GM23338 (cell line): ENCODE measurements around the gene PDP2. TPM values are rescaled to one million over a fixed set of nuclear protein-coding genes. Genes with fewer than 3 reads are reported as not detected.

Experiments
- ATAC-seq: fragments of 200-7000 bp; cut with Tn5 transposase; 3 replicates; pipeline ENCODE4 v1.9.1; 2020
- DNase-seq: peaks from one replicate; pipeline ENCODE4 v3.0.0-alpha.2; 2015; ENCODE audit warnings: low spot score
- H2AFZ ChIP-seq: fragments of 200-600 bp; sonication (generic); 2 replicates; pipeline ENCODE4 v1.8.0; 2016; ENCODE audit warnings: antibody characterized with exemption, mild to moderate bottlenecking, moderate library complexity
- H3F3A ChIP-seq: fragments of 200-600 bp; sonication (generic); replicated peaks from 2 replicates; pipeline ENCODE4 v1.8.0; 2017; ENCODE audit warnings: antibody characterized with exemption, mixed run types, low read depth
- H3K27ac ChIP-seq: fragments of 200-600 bp; sonication (generic); 2 replicates; pipeline ENCODE4 v1.6.1; 2016; ENCODE audit warnings: low read depth
- H3K27me3 ChIP-seq: fragments of 200-600 bp; sonication (generic); 2 replicates; pipeline ENCODE4 v1.8.0; 2016; ENCODE audit warnings: mild to moderate bottlenecking, mixed run types, moderate library complexity; ENCODE audit not compliant: insufficient read depth
- H3K36me3 ChIP-seq: fragments of 200-600 bp; sonication (generic); 2 replicates; pipeline ENCODE4 v1.8.0; 2016; ENCODE audit warnings: mild to moderate bottlenecking; ENCODE audit not compliant: insufficient read depth
- H3K4me1 ChIP-seq: fragments of 200-600 bp; sonication (generic); 2 replicates; pipeline ENCODE4 v1.8.0; 2016; ENCODE audit warnings: mild to moderate bottlenecking, moderate library complexity; ENCODE audit not compliant: insufficient read depth
- H3K4me2 ChIP-seq: fragments of 200-600 bp; sonication (generic); 2 replicates; pipeline ENCODE4 v1.7.1; 2017; ENCODE audit warnings: mixed run types
- H3K4me3 ChIP-seq: fragments of 200-600 bp; sonication (generic); 2 replicates; pipeline ENCODE4 v1.6.1; 2016; ENCODE audit warnings: mixed run types
- H3K79me2 ChIP-seq: fragments of 200-600 bp; sonication (generic); replicated peaks from 2 replicates; pipeline ENCODE4 v1.8.0; 2017; ENCODE audit warnings: mild to moderate bottlenecking; ENCODE audit not compliant: insufficient read depth
- H3K9me2 ChIP-seq: fragments of 200-600 bp; sonication (generic); 2 replicates; pipeline ENCODE4 v1.8.0; 2017; ENCODE audit not compliant: insufficient read depth
- H4K20me1 ChIP-seq: fragments of 200-600 bp; sonication (generic); replicated peaks from 2 replicates; pipeline ENCODE4 v1.8.0; 2017; ENCODE audit warnings: mild to moderate bottlenecking; ENCODE audit not compliant: insufficient read depth
- H3K27ac Mint-ChIP-seq: 2 replicates; pipeline ENCODE4 v1.8.0; 2020; ENCODE audit warnings: inconsistent platforms, mild to moderate bottlenecking, moderate library complexity, mixed read lengths
- H3K27me3 Mint-ChIP-seq: 3 replicates; pipeline ENCODE4 v1.8.0; 2022; ENCODE audit warnings: low read depth, mild to moderate bottlenecking, moderate library complexity, mixed read lengths, inconsistent platforms; ENCODE audit not compliant: insufficient read depth, poor library complexity
- H3K36me3 Mint-ChIP-seq: 3 replicates; pipeline ENCODE4 v1.8.0; 2021; ENCODE audit warnings: low read depth, mild to moderate bottlenecking, inconsistent platforms, moderate library complexity, mixed read lengths
- H3K4me1 Mint-ChIP-seq: 3 replicates; pipeline ENCODE4 v1.8.0; 2020; ENCODE audit warnings: mild to moderate bottlenecking, inconsistent platforms, mixed read lengths
- H3K4me3 Mint-ChIP-seq: 3 replicates; pipeline ENCODE4 v1.8.0; 2021; ENCODE audit warnings: moderate library complexity, mild to moderate bottlenecking, inconsistent platforms, mixed read lengths
- H3K9me3 Mint-ChIP-seq: 3 replicates; pipeline ENCODE4 v1.8.0; 2020; ENCODE audit warnings: moderate library complexity, mild to moderate bottlenecking, inconsistent platforms, mixed read lengths
- CREB1 ChIP-seq: fragments of 250-450 bp; sonication (Bioruptor Pico); IDR thresholded peaks from 2 replicates; pipeline ENCODE4 v1.5.0; 2020; ENCODE audit warnings: low read depth, mild to moderate bottlenecking, moderate library complexity
- ETS1 ChIP-seq: IDR thresholded peaks from 2 replicates; pipeline ENCODE4 v1.6.1; 2016; ENCODE audit warnings: antibody characterized with exemption
- JUNB ChIP-seq: IDR thresholded peaks from one replicate; pipeline ENCODE4 v1.6.1; 2016; ENCODE audit warnings: antibody characterized with exemption; ENCODE audit not compliant: unreplicated experiment
- STAT1 ChIP-seq: IDR thresholded peaks from one replicate; pipeline ENCODE4 v1.6.1; 2016; ENCODE audit warnings: antibody characterized with exemption; ENCODE audit not compliant: unreplicated experiment
- ZNF114 ChIP-seq: fragments of 250-450 bp; sonication (Bioruptor Pico); IDR thresholded peaks from 2 replicates; pipeline ENCODE4 v1.5.0; 2020; ENCODE audit warnings: mild to moderate bottlenecking, moderate library complexity
- ZNF331 ChIP-seq: fragments of 250-450 bp; sonication (Bioruptor Pico); IDR thresholded peaks from 2 replicates; pipeline ENCODE4 v1.5.0; 2020; ENCODE audit warnings: low read depth, mild to moderate bottlenecking, moderate library complexity
- ZNF462 ChIP-seq: fragments of 250-450 bp; sonication (Bioruptor Pico); IDR thresholded peaks from 2 replicates; pipeline ENCODE4 v1.5.0; 2020; ENCODE audit warnings: mild to moderate bottlenecking, moderate library complexity
- polyA plus RNA-seq: library from polyadenylated mRNA; unstranded; fragments of >200 nt; fragmentation: Nextera tagmentation; extraction: Ambion mirVana; gene quantifications from 2 replicates; pipeline ENCODE4 v1.2.1, GENCODE V29; 2016
- total RNA-seq: library from RNA; depleted of rRNA; stranded (reverse); fragments of >200 nt; shearing (Covaris generic); gene quantifications from 2 replicates; pipeline ENCODE4 v1.2.3, GENCODE V29; 2014

The PDP2 gene
- total and polyA plus RNA-seq, 2 experiments from 2014 or later: 9.0 to 23.2 TPM

- no peak for TF ChIP-seq ETS1
- TF ChIP-seq JUNB: no peak
- TF ChIP-seq ZNF114 (CRISPR knock-in tag): no peak
- TF ChIP-seq CREB1 (CRISPR knock-in tag): no peak
Measured at GRCh38 chr16:66881964-66882508, 1.7 kb downstream of the PDP2 start (continued).

DNA sequence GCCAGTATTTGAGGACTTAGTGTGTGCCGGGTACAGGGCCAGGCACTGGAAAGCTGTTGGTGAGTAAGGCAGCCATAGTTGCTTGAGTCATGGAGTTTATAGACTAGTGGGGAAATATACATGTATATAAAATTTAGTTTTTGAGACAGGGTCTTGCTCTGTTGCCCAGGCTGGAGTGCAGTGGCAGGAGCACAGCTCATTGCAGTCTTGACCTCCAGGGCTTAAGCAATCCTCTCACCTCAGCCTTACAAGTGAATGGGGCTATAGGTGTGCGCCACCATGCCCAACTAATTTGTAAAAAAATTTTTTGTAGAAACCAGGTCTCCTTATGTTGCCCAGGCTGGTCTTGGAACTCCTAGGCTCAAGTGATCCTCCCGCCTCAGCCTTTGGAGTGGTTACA is 2.4 kb downstream of the PDP2 start:
- H3K36me3 ChIP-seq: peaks cover 11% of the 10 kb centered on the region; the same call in 1 of the 2 replicates
- no peak for TF ChIP-seq ZNF331
- peaks cover 13% of the 10 kb centered on the region; the same call in 1 of the 2 replicates for H3K4me1 ChIP-seq
- Mint-ChIP-seq H3K36me3 (peaks cover 33% of the 10 kb centered on the region), H3K4me1 (peaks cover 15% of the 10 kb centered on the region), H3K27ac (no peak overlapping the region), H3K9me3 (no peaks in the 10 kb centered on the region; the same call in 1 of the 3 replicates), H3K27me3 (peaks cover 16% of the 10 kb centered on the region), H3K4me3 (no peak overlapping the region)
- H4K20me1 ChIP-seq: peaks cover 26% of the 10 kb centered on the region; the same call in 1 of the 2 replicates
- ATAC-seq (no peak), DNase-seq (no peak)
- H3K27me3 ChIP-seq: peaks cover 7% of the 10 kb centered on the region; the same call in 1 of the 2 replicates
- H3K4me2 ChIP-seq: no peak overlapping the region
- H3K4me3 ChIP-seq: no peak overlapping the region
- no peaks in the 10 kb centered on the region for H3K9me2 ChIP-seq
- no peak overlapping the region for H2AFZ ChIP-seq
- H3K79me2 ChIP-seq: peaks cover 35% of the 10 kb centered on the region
- H3F3A ChIP-seq: no peaks in the 10 kb centered on the region
- no peak overlapping the region for H3K27ac ChIP-seq

DNA sequence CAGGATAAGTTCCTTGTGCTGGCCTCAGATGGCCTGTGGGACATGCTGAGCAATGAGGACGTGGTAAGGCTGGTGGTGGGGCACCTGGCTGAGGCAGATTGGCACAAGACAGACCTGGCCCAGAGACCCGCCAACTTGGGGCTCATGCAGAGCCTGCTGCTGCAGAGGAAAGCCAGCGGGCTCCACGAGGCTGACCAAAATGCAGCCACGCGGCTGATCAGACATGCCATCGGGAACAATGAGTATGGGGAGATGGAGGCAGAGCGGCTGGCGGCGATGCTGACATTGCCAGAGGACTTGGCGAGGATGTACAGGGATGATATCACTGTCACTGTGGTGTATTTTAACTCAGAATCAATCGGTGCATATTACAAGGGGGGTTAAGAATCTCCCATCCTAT is 5.2 kb downstream of the PDP2 start:
- DNase-seq: no peak
- Histone ChIP-seq H3K9me2 (no peaks in the 10 kb centered on the region), H3K4me2 (no peak overlapping the region), H3K4me3 (no peak overlapping the region), H3K27me3 (no peaks in the 10 kb centered on the region), H3K79me2 (peaks cover 41% of the 10 kb centered on the region), H3F3A (no peaks in the 10 kb centered on the region), H3K4me1 (peaks cover 9% of the 10 kb centered on the region; the same call in 1 of the 2 replicates), H4K20me1 (peaks cover 26% of the 10 kb centered on the region; the same call in 1 of the 2 replicates), H3K36me3 (peaks cover 11% of the 10 kb centered on the region; the same call in 1 of the 2 replicates), H3K27ac (no peak overlapping the region), H2AFZ (no peak overlapping the region)
- ATAC-seq: no peak
- H3K27ac Mint-ChIP-seq: no peak overlapping the region
- TF ChIP-seq JUNB: no peak
- no peak overlapping the region for H3K4me3 Mint-ChIP-seq
- peaks cover 40% of the 10 kb centered on the region for H3K36me3 Mint-ChIP-seq
- peaks cover 10% of the 10 kb centered on the region for H3K4me1 Mint-ChIP-seq
- H3K9me3 Mint-ChIP-seq: no peaks in the 10 kb centered on the region
- peaks cover 2% of the 10 kb centered on the region for H3K27me3 Mint-ChIP-seq

GRCh38 chr16:66886321-66886720 is 6.0 kb downstream of the PDP2 start:
- Mint-ChIP-seq H3K27ac (no peak overlapping the region), H3K9me3 (no peaks in the 10 kb centered on the region), H3K36me3 (peaks cover 44% of the 10 kb centered on the region), H3K4me3 (no peak overlapping the region), H3K27me3 (peaks cover 2% of the 10 kb centered on the region), H3K4me1 (peaks cover 10% of the 10 kb centered on the region)
- no peaks in the 10 kb centered on the region for H3K9me2 ChIP-seq
- no peak overlapping the region for H3K4me3 ChIP-seq
- DNase-seq (no peak), ATAC-seq (no peak)
- no peak overlapping the region for H3K27ac ChIP-seq
- H4K20me1 ChIP-seq: peaks cover 26% of the 10 kb centered on the region; the same call in 1 of the 2 replicates
- H3K4me1 ChIP-seq: peaks cover 8% of the 10 kb centered on the region; the same call in 1 of the 2 replicates
- no peak overlapping the region for H3K4me2 ChIP-seq
- H3K36me3 ChIP-seq: peaks cover 11% of the 10 kb centered on the region; the same call in 1 of the 2 replicates
- no peaks in the 10 kb centered on the region for H3F3A ChIP-seq
- peaks cover 35% of the 10 kb centered on the region for H3K79me2 ChIP-seq
- no peaks in the 10 kb centered on the region for H3K27me3 ChIP-seq
- H2AFZ ChIP-seq: no peak overlapping the region
- TF ChIP-seq CREB1 (CRISPR knock-in tag): no peak
- no peak for TF ChIP-seq STAT1
- no peak for TF ChIP-seq ZNF462 (CRISPR knock-in tag)
